Measurements from ENCODE around the gene SMYD3.

DNA sequence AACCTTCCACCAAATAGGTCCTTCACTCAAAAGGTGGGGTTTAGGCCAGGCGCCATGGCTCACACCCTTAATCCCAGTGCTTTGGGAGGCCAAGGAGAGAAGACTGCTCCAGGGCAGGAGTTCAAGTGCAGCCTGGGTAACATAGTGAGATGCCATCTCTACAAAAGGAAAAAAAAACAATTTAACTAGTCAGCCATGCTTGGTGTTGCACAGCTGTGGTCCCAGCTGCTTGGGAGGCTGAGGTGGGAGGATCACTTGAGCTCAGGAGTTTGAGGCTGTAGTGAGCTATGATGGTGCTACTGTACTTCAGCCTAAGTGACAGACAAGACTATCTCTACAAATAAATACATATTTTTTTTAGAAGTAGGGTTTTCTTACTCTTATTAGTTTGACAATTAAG lies 734.8 kb downstream of the SMYD3 start:
- TF ChIP-seq POLR2AphosphoS5 (IDR thresholded peaks at IDR 0.05) (no peak), POLR2A (IDR thresholded peaks at IDR 0.05) (no peak)
- TF ChIP-seq, protein P1, sequence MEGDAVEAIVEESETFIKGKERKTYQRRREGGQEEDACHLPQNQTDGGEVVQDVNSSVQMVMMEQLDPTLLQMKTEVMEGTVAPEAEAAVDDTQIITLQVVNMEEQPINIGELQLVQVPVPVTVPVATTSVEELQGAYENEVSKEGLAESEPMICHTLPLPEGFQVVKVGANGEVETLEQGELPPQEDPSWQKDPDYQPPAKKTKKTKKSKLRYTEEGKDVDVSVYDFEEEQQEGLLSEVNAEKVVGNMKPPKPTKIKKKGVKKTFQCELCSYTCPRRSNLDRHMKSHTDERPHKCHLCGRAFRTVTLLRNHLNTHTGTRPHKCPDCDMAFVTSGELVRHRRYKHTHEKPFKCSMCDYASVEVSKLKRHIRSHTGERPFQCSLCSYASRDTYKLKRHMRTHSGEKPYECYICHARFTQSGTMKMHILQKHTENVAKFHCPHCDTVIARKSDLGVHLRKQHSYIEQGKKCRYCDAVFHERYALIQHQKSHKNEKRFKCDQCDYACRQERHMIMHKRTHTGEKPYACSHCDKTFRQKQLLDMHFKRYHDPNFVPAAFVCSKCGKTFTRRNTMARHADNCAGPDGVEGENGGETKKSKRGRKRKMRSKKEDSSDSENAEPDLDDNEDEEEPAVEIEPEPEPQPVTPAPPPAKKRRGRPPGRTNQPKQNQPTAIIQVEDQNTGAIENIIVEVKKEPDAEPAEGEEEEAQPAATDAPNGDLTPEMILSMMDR (IDR thresholded peaks at IDR 0.05 in 8 of 11, conservative IDR thresholded peaks at IDR 0.05 in 3 of 11): no peak

Measured in spleen (tissue), 7 donors.